SU-DHL-6 (cell line): ENCODE data around the gene CERT1.

Experiments used
- CTCF ChIP-seq: fragments of 200-600 bp; sonication (generic); IDR thresholded peaks from one replicate; pipeline ENCODE4 v1.5.1; 2017; ENCODE audit warnings: antibody characterized with exemption, mild to moderate bottlenecking, low read length, moderate library complexity; ENCODE audit not compliant: insufficient read depth, poor library complexity, severe bottlenecking
- EZH2phosphoT487 ChIP-seq: fragments of 200-600 bp; sonication (generic), shearing (Covaris generic); conservative IDR thresholded peaks from 2 replicates; pipeline ENCODE4 v1.6.1; 2018; ENCODE audit warnings: mild to moderate bottlenecking, antibody characterized with exemption, low read length, moderate library complexity, mixed read lengths

GRCh38 chr5:75368391-75368790 lies 143.0 kb downstream of the CERT1 start:
- TF ChIP-seq CTCF (no peak), EZH2phosphoT487 (no peak)
